Ishikawa (cell line): ENCODE data around the gene HRH2.

Experiments used
- CEBPB ChIP-seq: IDR thresholded peaks from 2 replicates; pipeline ENCODE4 v1.6.1; 2012
- CREB1 ChIP-seq: IDR thresholded peaks from 2 replicates; pipeline ENCODE4 v1.6.1; 2012; ENCODE audit warnings: low read depth
- EGR1 ChIP-seq: IDR thresholded peaks from 2 replicates; pipeline ENCODE4 v1.6.1; 2012
- EP300 ChIP-seq: IDR thresholded peaks from 2 replicates; pipeline ENCODE4 v1.6.1; 2012; ENCODE audit warnings: borderline replicate concordance
- FOXM1 ChIP-seq: IDR thresholded peaks from 2 replicates; pipeline ENCODE4 v1.6.1; 2012; ENCODE audit warnings: low read depth, borderline replicate concordance
- MAX ChIP-seq: IDR thresholded peaks from 2 replicates; pipeline ENCODE4 v1.6.1; 2012
- NFIC ChIP-seq: IDR thresholded peaks from 2 replicates; pipeline ENCODE4 v1.6.1; 2012
- RAD21 ChIP-seq: IDR thresholded peaks from 2 replicates; pipeline ENCODE4 v1.6.1; 2012; ENCODE audit warnings: low read depth
- REST ChIP-seq: IDR thresholded peaks from 2 replicates; pipeline ENCODE4 v1.6.1; 2012; ENCODE audit warnings: low read depth, mild to moderate bottlenecking
- TAF1 ChIP-seq: IDR thresholded peaks from 2 replicates; pipeline ENCODE4 v1.6.1; 2012; ENCODE audit warnings: low read depth, mild to moderate bottlenecking
- TCF12 ChIP-seq: IDR thresholded peaks from 2 replicates; pipeline ENCODE4 v1.6.1; 2012; ENCODE audit warnings: low read depth
- TEAD4 ChIP-seq: IDR thresholded peaks from 2 replicates; pipeline ENCODE4 v1.6.1; 2012
- USF1 ChIP-seq: IDR thresholded peaks from 2 replicates; pipeline ENCODE4 v1.6.1; 2012
- YY1 ChIP-seq: IDR thresholded peaks from 2 replicates; pipeline ENCODE4 v1.6.1; 2012; ENCODE audit warnings: low read depth
- ZBTB7A ChIP-seq: IDR thresholded peaks from 2 replicates; pipeline ENCODE4 v1.6.1; 2012; ENCODE audit warnings: low read depth

Gene HRH2

GRCh38 chr5:175659546-175660253 lies 1.8 kb downstream of the HRH2 start:
- TF ChIP-seq FOXM1 (no peak), RAD21 (no peak), TCF12 (no peak), ZBTB7A (no peak), TAF1 (no peak), REST (no peak)

GRCh38 chr5:175663186-175664184 lies 5.6 kb downstream of the HRH2 start:
- no peak for TF ChIP-seq TCF12
- TF ChIP-seq TEAD4, result no peak
- TF ChIP-seq USF1, result no peak
- no peak for TF ChIP-seq MAX
- TF ChIP-seq TAF1, result no peak
- no peak for TF ChIP-seq RAD21

- no peak for TF ChIP-seq MAX
- TF ChIP-seq YY1, result no peak
- TF ChIP-seq ZBTB7A, result no peak
- TF ChIP-seq CREB1, result no peak
- TF ChIP-seq RAD21, result no peak
- no peak for TF ChIP-seq NFIC
- no peak for TF ChIP-seq TCF12
- no peak for TF ChIP-seq USF1
- TF ChIP-seq EP300, result no peak
- TF ChIP-seq EGR1, result no peak
- no peak for TF ChIP-seq REST
- no peak for TF ChIP-seq TEAD4
- no peak for TF ChIP-seq TAF1
These were observed 6.9 kb downstream of the HRH2 start for GRCh38 chr5:175664723-175665122.

GRCh38 chr5:175666216-175666615 lies 8.3 kb downstream of the HRH2 start:
- TF ChIP-seq TCF12 (no peak), ZBTB7A (no peak), REST (no peak), TEAD4 (no peak), TAF1 (no peak), USF1 (no peak), EP300 (no peak), YY1 (no peak), NFIC (no peak), RAD21 (no peak), CEBPB (no peak)
